H1 (cell line): Measurements from ENCODE around the gene DLGAP5.

Experiments used
- POLR2AphosphoS5 ChIP-seq: IDR thresholded peaks from 2 replicates; pipeline ENCODE4 v1.6.1; 2011; ENCODE audit warnings: low read depth, low read length
- TF ChIP-seq, protein P1 (sequence below), 3 experiments: IDR thresholded peaks; 1 replicate in 2 of 3; 2 replicates in 1 of 3; pipeline versions ENCODE4 v1.5.1 to v1.6.1; 2011; ENCODE audit warnings: low read length in 3 of 3, mild to moderate bottlenecking in 3 of 3, inconsistent platforms in 2 of 3, low read depth in 1 of 3, moderate library complexity in 1 of 3; ENCODE audit not compliant: insufficient read depth in 1 of 3; ENCODE audit errors: control extremely low read depth in 1 of 3

DNA sequence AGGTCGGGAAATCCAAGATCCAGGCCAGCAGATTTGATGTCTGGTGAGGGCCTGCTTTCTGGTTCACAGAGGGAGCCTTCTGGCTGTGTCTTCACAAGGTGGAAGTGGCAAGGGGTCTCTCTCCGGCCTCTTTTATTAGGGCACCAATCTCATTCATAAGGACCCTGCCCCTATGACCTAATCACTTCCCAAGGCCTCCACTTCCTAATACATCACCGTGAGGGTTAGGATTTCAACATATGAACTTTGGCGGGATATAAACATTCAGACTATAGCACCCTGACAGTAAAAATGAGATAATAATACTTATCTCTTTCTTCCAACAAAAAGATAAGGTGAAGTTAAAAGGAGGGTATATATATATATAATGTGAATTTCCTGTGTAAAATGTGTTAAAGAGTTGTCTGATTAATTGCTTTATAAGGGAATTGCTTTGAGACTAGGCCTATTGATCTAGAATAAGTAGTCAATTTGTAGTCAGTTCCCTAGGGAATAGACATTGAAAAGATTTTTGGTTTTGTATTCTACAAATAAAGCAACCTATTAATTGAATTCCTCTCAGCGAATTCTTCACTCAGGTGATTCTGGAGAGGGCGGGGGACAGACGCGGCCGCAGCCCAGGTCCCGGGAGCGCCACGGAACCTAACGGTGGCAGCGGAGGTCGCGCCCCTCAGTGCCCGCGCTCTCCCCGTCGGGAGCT is 62.8 kb downstream of the DLGAP5 start:
- TF ChIP-seq, protein P1, sequence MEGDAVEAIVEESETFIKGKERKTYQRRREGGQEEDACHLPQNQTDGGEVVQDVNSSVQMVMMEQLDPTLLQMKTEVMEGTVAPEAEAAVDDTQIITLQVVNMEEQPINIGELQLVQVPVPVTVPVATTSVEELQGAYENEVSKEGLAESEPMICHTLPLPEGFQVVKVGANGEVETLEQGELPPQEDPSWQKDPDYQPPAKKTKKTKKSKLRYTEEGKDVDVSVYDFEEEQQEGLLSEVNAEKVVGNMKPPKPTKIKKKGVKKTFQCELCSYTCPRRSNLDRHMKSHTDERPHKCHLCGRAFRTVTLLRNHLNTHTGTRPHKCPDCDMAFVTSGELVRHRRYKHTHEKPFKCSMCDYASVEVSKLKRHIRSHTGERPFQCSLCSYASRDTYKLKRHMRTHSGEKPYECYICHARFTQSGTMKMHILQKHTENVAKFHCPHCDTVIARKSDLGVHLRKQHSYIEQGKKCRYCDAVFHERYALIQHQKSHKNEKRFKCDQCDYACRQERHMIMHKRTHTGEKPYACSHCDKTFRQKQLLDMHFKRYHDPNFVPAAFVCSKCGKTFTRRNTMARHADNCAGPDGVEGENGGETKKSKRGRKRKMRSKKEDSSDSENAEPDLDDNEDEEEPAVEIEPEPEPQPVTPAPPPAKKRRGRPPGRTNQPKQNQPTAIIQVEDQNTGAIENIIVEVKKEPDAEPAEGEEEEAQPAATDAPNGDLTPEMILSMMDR (IDR thresholded peaks at IDR 0.05; ENCODE audit: control extremely low read depth in 1 of 3, insufficient read depth in 1 of 3, low read depth in 1 of 3, low read length in 3 of 3): no peak
- no peak for TF ChIP-seq POLR2AphosphoS5
